SH-SY5Y (cell line): ENCODE results near the gene RPS15.

Experiments
- GATA2 ChIP-seq: IDR thresholded peaks from 2 replicates; pipeline ENCODE4 v1.6.1; 2011; ENCODE audit warnings: mild to moderate bottlenecking, low read depth, low read length
- GATA3 ChIP-seq: IDR thresholded peaks from 2 replicates; pipeline ENCODE4 v1.6.1; 2011; ENCODE audit warnings: low read depth, mild to moderate bottlenecking, low read length, moderate library complexity

DNA sequence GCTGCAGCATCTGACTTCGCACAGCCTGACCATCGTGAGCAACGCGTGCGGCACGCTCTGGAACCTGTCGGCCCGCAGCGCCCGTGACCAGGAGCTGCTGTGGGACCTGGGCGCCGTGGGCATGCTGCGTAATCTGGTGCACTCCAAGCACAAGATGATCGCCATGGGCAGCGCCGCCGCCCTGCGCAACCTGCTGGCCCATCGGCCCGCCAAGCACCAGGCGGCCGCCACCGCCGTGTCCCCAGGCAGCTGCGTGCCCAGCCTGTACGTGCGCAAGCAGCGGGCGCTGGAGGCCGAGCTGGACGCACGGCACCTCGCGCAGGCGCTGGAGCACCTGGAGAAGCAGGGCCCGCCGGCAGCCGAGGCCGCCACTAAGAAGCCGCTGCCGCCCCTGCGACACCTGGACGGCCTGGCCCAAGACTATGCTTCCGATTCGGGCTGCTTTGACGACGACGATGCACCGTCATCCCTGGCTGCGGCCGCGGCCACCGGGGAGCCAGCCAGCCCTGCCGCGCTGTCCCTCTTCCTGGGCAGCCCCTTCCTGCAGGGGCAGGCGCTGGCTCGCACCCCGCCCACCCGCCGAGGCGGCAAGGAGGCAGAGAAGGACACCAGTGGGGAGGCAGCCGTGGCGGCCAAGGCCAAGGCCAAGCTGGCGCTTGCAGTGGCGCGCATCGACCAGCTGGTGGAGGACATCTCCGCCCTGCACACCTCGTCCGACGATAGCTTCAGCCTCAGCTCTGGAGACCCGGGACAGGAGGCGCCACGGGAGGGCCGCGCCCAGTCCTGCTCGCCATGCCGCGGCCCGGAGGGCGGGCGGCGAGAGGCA is 27.2 kb downstream of the RPS15 start:
- no peak for TF ChIP-seq GATA3
- no peak for TF ChIP-seq GATA2
